ENCODE measurements around the gene CACTIN. TPM values are rescaled to one million over a fixed set of nuclear protein-coding genes. Genes with fewer than 3 reads are reported as not detected.

The CACTIN gene
- total RNA-seq, 3 donors from 2014 or later, result 22.4 to 26.8 (median 22.6) TPM

DNA sequence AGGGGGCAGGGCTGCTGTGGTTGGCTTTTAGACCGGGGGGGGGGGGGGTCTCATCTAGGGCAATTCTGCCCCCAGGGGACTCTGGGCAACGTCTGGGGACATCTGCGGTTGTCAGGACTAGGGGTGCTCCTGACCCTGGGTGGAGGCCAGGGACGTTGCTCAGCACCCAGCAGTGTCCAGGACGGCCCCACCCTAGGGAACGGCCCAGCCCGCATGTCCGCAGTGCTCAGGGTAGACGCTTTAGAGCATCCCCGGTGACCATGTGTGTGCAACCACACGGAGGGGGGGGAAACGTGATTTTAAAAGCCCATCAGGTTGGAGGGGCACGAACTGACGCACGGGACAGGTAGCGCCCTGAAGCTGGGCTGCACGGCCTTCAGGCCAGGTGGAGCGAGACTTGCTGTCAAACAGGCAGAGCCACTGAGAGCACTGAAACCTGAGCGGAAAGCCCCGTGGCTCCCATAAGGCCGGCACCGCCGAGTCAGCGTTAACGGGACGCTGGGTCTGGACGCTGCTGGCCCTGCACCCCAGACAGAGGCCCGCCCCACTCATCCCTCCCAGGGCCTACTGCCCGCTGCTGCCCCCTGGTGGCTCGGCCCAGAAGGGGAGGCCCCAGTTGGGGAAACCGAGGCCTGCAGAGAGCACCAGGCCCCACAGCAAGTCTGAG lies 8.3 kb downstream of the CACTIN start:
- H3K4me3 ChIP-seq, result no peak overlapping the region
- ATAC-seq (peak; percentile 83), DNase-seq (peak; percentile 70 to 80 (median 72))
- no peaks in the 10 kb centered on the region for H3K36me3 ChIP-seq (ENCODE audit: low read depth)
- H3K9me3 ChIP-seq, result no peaks in the 10 kb centered on the region
- intact Hi-C loops (cut with DNase I, micrococcal nuclease), result loop anchor here in 1 of 2 donors (10.0 kb wide), 1 partner anchor 73 kb away; no protein-coding TSS in a partner anchor
- no peaks in the 10 kb centered on the region for H3K4me1 ChIP-seq (ENCODE audit: low read depth)
- peak; percentile 86 for TF ChIP-seq CTCF (IDR thresholded peaks at IDR 0.05)

DNA sequence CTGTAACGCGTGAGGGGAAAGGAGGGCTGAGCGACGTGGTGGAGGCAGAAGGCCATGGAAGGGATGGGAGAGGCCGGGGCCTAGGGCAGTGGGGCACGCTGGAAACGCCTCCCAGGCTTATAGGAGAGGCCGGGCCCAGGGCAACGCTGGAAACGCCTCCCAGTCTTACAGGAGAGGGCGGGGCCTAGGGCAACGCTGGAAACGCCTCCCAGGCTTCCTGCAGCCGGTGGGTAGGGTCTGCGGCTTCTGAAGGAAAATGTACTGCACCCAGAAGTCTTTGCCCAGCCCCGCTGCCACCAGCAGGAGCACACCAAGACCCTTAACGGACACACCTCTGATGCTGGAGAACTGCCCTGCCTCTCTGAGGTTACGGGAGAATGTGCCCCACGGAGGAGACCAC lies 9.1 kb downstream of the CACTIN start:
- H3K9me3 ChIP-seq, result no peaks in the 10 kb centered on the region
- intact Hi-C loops (cut with DNase I, micrococcal nuclease), result loop anchor here in 1 of 2 donors (10.0 kb wide), 1 partner anchor 73 kb away; no protein-coding TSS in a partner anchor
- TF ChIP-seq CTCF (IDR thresholded peaks at IDR 0.05), result no peak
- no peak overlapping the region for H3K4me3 ChIP-seq
- H3K36me3 ChIP-seq (ENCODE audit: low read depth), result no peaks in the 10 kb centered on the region
- ATAC-seq (no peak), DNase-seq (no peak)
- H3K4me1 ChIP-seq (ENCODE audit: low read depth), result no peaks in the 10 kb centered on the region

DNA sequence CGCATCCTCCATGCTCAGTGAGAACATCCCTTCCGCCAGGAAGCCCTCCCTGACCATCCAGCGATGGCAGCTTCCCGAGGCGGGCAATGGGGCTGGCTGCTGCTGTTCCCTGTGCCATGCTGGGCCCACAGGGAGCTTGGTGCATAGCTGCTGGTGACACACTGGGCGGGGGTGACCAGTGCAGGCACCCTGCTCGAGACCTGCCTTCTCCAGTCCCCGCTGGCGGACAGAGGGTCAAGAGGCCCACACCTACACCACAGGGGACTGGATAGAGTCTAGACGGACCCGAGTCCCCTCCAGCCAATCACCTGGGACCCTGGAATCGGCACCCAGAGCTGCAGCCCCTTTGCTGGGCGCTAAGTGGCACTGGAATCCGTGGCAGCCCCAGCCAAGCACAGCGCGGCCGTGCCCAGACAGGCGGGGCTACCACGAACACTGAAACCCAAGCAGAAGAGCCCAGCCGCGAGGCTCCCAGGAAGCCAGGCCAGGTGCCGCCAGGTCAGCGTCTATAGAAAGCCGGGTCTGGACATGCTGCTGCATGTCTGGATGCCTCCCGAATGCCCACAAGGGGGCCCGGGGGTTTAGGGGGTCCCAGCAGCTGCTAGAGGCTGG lies 11.0 kb downstream of the CACTIN start:
- no peak overlapping the region for H3K4me3 ChIP-seq
- no peak for DNase-seq
- no peak for TF ChIP-seq CTCF (IDR thresholded peaks at IDR 0.05)
- ATAC-seq, result no peak
- no peaks in the 10 kb centered on the region for H3K36me3 ChIP-seq (ENCODE audit: low read depth)
- intact Hi-C loops (cut with DNase I, micrococcal nuclease), result loop anchor here in 1 of 2 donors (10.0 kb wide), 1 partner anchor 71 kb away; no protein-coding TSS in a partner anchor
- no peaks in the 10 kb centered on the region for H3K9me3 ChIP-seq
- no peaks in the 10 kb centered on the region for H3K4me1 ChIP-seq (ENCODE audit: low read depth)

DNA sequence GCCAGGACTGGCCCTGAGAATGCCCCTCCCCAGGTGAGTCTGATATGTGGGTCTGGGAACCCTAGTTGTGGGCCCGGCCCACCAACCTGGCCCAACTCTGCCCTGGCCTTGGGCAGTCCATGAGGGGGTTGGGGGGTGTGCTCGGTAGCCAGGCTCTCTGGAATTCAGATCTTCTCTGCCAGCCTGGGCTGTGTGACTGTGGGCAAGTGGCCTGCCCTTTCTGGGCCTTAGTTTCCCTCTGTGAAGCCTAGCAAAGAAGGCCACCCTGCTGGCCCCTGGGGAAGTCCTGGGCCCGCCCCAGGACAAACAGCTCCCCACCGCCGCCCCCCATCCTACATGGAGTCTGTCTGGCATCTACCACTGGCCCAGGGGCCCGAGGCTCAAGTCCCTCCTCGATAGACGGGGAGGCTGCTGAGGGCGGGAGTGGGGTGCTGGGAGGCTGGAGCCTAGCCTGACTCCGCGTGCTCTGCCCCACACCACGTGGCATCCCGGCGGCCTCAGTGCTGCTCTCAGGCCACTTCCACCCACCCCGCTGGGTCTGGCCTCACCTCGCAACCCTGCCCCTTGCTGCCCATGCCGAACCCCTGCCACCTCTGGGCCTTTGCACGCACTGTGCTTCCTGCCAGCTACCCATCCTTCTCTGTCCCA lies 11.6 kb downstream of the CACTIN start:
- Histone ChIP-seq H3K9me3 (no peaks in the 10 kb centered on the region), H3K4me3 (no peak overlapping the region), H3K36me3 (ENCODE audit: low read depth) (no peaks in the 10 kb centered on the region), H3K4me1 (ENCODE audit: low read depth) (no peaks in the 10 kb centered on the region)
- ATAC-seq (no peak), DNase-seq (no peak)
- no peak for TF ChIP-seq CTCF (IDR thresholded peaks at IDR 0.05)
- intact Hi-C loops (cut with DNase I, micrococcal nuclease), result loop anchor here in 1 of 2 donors (10.0 kb wide), 1 partner anchor 70 kb away; no protein-coding TSS in a partner anchor

- TF ChIP-seq CTCF (IDR thresholded peaks at IDR 0.05), result no peak
- H3K4me1 ChIP-seq (ENCODE audit: low read depth), result no peaks in the 10 kb centered on the region
- no peaks in the 10 kb centered on the region for H3K36me3 ChIP-seq (ENCODE audit: low read depth)
- H3K4me3 ChIP-seq, result no peak overlapping the region
- ATAC-seq, result no peak
- DNase-seq, result no peak
- intact Hi-C loops (cut with DNase I, micrococcal nuclease), result loop anchor here in 1 of 2 donors (10.0 kb wide), 1 partner anchor 69 kb away; no protein-coding TSS in a partner anchor
- H3K9me3 ChIP-seq, result no peaks in the 10 kb centered on the region
These were observed 12.6 kb downstream of the CACTIN start for GRCh38 chr19:3613818-3614661.

Measured in mucosa of descending colon (tissue), 3 donors.